ENCODE results near the gene MYL9. TPM values are rescaled to one million over a fixed set of nuclear protein-coding genes. Genes with fewer than 3 reads are reported as not detected.
"Not testable (repeated sequence)": the region's sequence is repeated elsewhere in the genome, so short reads cannot be mapped to it uniquely, and the experiment has no call there.

The MYL9 gene
- total RNA-seq, 2 donors from 2014 or later = 49.3 to 582 TPM

- Histone ChIP-seq H3K4me3 (no peak overlapping the region), H3K9ac (ENCODE audit: low read depth in 2 of 2, low read length in 2 of 2) (no peak overlapping the region), H3K27me3 (no peaks in the 10 kb centered on the region), H3K4me1 (no peaks in the 10 kb centered on the region), H3K36me3 (no peaks in the 10 kb centered on the region), H3K9me3 (no peaks in the 10 kb centered on the region), H3K27ac (no peak overlapping the region)
- no peak for DNase-seq
- intact Hi-C loops (cut with DNase I) = loop anchor here (5.0 kb wide), 1 partner anchor 37 kb away; no protein-coding TSS in a partner anchor
- TF ChIP-seq, protein P1, sequence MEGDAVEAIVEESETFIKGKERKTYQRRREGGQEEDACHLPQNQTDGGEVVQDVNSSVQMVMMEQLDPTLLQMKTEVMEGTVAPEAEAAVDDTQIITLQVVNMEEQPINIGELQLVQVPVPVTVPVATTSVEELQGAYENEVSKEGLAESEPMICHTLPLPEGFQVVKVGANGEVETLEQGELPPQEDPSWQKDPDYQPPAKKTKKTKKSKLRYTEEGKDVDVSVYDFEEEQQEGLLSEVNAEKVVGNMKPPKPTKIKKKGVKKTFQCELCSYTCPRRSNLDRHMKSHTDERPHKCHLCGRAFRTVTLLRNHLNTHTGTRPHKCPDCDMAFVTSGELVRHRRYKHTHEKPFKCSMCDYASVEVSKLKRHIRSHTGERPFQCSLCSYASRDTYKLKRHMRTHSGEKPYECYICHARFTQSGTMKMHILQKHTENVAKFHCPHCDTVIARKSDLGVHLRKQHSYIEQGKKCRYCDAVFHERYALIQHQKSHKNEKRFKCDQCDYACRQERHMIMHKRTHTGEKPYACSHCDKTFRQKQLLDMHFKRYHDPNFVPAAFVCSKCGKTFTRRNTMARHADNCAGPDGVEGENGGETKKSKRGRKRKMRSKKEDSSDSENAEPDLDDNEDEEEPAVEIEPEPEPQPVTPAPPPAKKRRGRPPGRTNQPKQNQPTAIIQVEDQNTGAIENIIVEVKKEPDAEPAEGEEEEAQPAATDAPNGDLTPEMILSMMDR (IDR thresholded peaks at IDR 0.05) = no peak
Observed at GRCh38 chr20:36555248-36555647, 13.9 kb downstream of the MYL9 start.

DNA sequence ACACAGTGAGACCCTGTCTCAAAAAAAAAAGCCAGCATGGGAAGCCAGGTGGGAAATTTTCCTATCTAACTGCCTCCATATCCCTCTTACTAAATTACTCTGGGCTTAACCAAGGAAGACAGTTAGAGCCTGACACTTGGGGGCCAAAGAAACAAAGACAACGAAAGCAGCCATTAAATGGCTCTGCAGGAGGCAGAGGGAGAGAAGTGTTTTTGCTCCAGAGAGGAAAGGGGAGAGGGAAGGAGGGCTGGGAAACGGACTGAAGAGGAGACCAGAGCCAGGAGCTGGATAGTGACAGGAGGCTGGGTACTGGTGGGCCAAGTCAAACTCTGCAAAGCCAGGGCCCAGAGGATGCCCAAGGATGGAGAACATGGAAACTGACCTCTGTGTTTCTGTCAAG lies 21.4 kb downstream of the MYL9 start:
- Histone ChIP-seq H3K9ac (ENCODE audit: low read depth in 2 of 2, low read length in 2 of 2) (no peak overlapping the region), H3K27me3 (no peaks in the 10 kb centered on the region), H3K9me3 (no peaks in the 10 kb centered on the region), H3K4me1 (no peaks in the 10 kb centered on the region), H3K36me3 (no peaks in the 10 kb centered on the region), H3K4me3 (no peak overlapping the region), H3K27ac (no peak overlapping the region)
- no peak for DNase-seq
- TF ChIP-seq, protein P1 (IDR thresholded peaks at IDR 0.05) = no peak
- intact Hi-C loops (cut with DNase I) = no loop called here

- Histone ChIP-seq H3K4me3 (no peak overlapping the region), H3K27me3 (no peaks in the 10 kb centered on the region), H3K27ac (no peak overlapping the region), H3K36me3 (no peaks in the 10 kb centered on the region), H3K9me3 (no peaks in the 10 kb centered on the region), H3K9ac (ENCODE audit: low read depth in 2 of 2, low read length in 2 of 2) (no peak overlapping the region), H3K4me1 (no peaks in the 10 kb centered on the region)
- no peak for DNase-seq
- intact Hi-C loops (cut with DNase I) = no loop called here
- TF ChIP-seq, protein P1 (IDR thresholded peaks at IDR 0.05) = no peak
Observed at GRCh38 chr20:36563374-36563773, 22.1 kb downstream of the MYL9 start.

DNA sequence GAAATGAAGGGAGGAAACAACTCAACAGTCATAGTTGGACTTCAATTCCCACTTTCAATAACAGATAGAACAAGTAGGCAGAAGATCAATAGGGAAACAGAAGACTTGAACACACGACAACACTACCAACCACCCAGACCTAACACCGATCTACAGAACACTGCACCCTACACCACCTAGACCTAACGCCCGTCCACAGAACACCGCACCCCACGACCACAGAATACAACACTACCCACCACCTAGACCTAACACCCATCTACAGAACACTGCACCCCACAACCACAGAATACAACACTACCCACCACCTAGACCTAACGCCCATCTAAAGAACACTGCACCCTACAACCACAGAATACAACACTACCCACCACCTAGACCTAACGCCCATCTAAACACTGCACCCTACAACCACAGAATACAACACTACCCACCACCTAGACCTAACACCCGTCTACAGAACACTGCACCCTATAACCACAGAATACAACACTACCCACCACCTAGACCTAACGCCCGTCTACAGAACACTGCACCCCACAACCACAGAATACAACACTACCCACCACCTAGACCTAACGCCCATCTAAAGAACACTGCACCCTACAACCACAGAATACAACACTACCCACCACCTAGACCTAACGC lies 22.9 kb downstream of the MYL9 start:
- H3K9me3 ChIP-seq; H3K27me3 ChIP-seq; H3K27ac ChIP-seq; H3K36me3 ChIP-seq; H3K4me3 ChIP-seq; H3K9ac ChIP-seq (ENCODE audit: low read depth in 2 of 2, low read length in 2 of 2); DNase-seq; H3K4me1 ChIP-seq; intact Hi-C loops (cut with DNase I): not testable (repeated sequence)

DNA sequence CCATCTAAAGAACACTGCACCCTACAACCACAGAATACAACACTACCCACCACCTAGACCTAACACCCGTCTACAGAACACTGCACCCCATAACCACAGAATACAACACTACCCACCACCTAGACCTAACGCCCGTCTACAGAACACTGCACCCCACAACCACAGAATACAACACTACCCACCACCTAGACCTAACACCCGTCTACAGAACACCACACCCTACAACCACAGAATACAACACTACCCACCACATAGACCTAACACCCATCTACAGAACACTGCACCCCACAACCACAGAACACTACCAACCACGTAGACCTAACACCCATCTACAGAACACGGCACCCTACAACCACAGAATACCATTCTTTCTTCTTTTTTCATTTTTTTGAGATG lies 23.4 kb downstream of the MYL9 start:
- H3K4me3 ChIP-seq; H3K9me3 ChIP-seq; H3K27me3 ChIP-seq; intact Hi-C loops (cut with DNase I); H3K4me1 ChIP-seq; DNase-seq; H3K36me3 ChIP-seq; H3K9ac ChIP-seq (ENCODE audit: low read depth in 2 of 2, low read length in 2 of 2); H3K27ac ChIP-seq: not testable (repeated sequence)

- no peak for DNase-seq
- intact Hi-C loops (cut with DNase I) = no loop called here
- Histone ChIP-seq H3K36me3 (no peaks in the 10 kb centered on the region), H3K9me3 (no peaks in the 10 kb centered on the region), H3K4me1 (no peaks in the 10 kb centered on the region), H3K9ac (ENCODE audit: low read depth in 2 of 2, low read length in 2 of 2) (no peak overlapping the region), H3K27me3 (no peaks in the 10 kb centered on the region), H3K27ac (no peak overlapping the region), H3K4me3 (no peak overlapping the region)
- TF ChIP-seq, protein P1 (IDR thresholded peaks at IDR 0.05) = no peak
Observed at GRCh38 chr20:36565520-36565919, 24.2 kb downstream of the MYL9 start.
